Tibial nerve (tissue), 4 donors: Measurements from ENCODE around the gene SCAF11.
"Not testable (repeated sequence)": the region's sequence is repeated elsewhere in the genome, so short reads cannot be mapped to it uniquely, and the experiment has no call there.

ENCODE experiments used
- EP300 ChIP-seq, 2 donors: sonication (generic); formaldehyde crosslinking; IDR thresholded peaks; one replicate each; pipeline ENCODE4 v1.6.1; 2017; ENCODE audit warnings: antibody characterized with exemption in 2 of 2, mild to moderate bottlenecking in 1 of 2
- POLR2A ChIP-seq, 2 donors: fragments of 450-650 bp; IDR thresholded peaks; one replicate each; pipeline ENCODE4 v1.6.1; 2017; ENCODE audit warnings: antibody characterized with exemption in 2 of 2, mild to moderate bottlenecking in 2 of 2, moderate library complexity in 2 of 2
- TF ChIP-seq, protein P1 (sequence below), 5 experiments: fragments of 200-600 bp in 3 of 5; fragments of 450-650 bp in 2 of 5; sonication (generic) in 3 of 5; IDR thresholded peaks; one replicate each; pipeline ENCODE4 v1.5.1; 2016 to 2019; ENCODE audit warnings: antibody characterized with exemption in 5 of 5, mild to moderate bottlenecking in 3 of 5, moderate library complexity in 2 of 5

DNA sequence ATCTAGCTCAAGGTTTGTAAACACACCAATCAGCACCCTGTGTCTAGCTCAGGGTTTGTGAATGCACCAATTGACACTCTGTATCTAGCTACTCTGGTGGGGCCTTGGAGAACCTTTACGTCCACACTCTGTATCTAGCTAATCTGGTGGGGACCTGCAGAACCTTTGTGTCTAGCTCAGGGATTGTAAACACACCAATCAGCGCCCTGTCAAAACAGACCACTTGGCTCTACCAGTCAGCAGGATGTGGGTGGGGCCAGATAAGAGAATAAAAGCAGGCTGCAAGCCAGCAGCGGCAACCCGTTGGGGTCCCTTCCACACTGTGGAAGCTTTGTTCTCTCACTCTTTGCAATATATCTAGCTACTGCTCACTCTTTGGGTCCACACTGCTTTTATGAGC is 28.3 kb upstream of the SCAF11 start:
- TF ChIP-seq, protein P1, sequence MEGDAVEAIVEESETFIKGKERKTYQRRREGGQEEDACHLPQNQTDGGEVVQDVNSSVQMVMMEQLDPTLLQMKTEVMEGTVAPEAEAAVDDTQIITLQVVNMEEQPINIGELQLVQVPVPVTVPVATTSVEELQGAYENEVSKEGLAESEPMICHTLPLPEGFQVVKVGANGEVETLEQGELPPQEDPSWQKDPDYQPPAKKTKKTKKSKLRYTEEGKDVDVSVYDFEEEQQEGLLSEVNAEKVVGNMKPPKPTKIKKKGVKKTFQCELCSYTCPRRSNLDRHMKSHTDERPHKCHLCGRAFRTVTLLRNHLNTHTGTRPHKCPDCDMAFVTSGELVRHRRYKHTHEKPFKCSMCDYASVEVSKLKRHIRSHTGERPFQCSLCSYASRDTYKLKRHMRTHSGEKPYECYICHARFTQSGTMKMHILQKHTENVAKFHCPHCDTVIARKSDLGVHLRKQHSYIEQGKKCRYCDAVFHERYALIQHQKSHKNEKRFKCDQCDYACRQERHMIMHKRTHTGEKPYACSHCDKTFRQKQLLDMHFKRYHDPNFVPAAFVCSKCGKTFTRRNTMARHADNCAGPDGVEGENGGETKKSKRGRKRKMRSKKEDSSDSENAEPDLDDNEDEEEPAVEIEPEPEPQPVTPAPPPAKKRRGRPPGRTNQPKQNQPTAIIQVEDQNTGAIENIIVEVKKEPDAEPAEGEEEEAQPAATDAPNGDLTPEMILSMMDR (IDR thresholded peaks at IDR 0.05) = not testable (repeated sequence)
- TF ChIP-seq POLR2A, EP300 (IDR thresholded peaks at IDR 0.05): not testable (repeated sequence)
